Loucy (cell line): ENCODE measurements around the gene CIB4.

ENCODE experiments used
- EZH2phosphoT487 ChIP-seq: fragments of 200-600 bp; IDR thresholded peaks from 2 replicates; pipeline ENCODE4 v1.6.1; 2018; ENCODE audit warnings: antibody characterized with exemption, mild to moderate bottlenecking, moderate library complexity, borderline replicate concordance
- TF ChIP-seq, protein P1 (sequence below): fragments of 200-600 bp; sonication (generic); conservative IDR thresholded peaks from 2 replicates; pipeline ENCODE4 v1.5.1; 2014; ENCODE audit warnings: mild to moderate bottlenecking, antibody characterized with exemption, low read length

GRCh38 chr2:26660363-26660962 lies 19.3 kb upstream of the CIB4 start:
- TF ChIP-seq, protein P1, sequence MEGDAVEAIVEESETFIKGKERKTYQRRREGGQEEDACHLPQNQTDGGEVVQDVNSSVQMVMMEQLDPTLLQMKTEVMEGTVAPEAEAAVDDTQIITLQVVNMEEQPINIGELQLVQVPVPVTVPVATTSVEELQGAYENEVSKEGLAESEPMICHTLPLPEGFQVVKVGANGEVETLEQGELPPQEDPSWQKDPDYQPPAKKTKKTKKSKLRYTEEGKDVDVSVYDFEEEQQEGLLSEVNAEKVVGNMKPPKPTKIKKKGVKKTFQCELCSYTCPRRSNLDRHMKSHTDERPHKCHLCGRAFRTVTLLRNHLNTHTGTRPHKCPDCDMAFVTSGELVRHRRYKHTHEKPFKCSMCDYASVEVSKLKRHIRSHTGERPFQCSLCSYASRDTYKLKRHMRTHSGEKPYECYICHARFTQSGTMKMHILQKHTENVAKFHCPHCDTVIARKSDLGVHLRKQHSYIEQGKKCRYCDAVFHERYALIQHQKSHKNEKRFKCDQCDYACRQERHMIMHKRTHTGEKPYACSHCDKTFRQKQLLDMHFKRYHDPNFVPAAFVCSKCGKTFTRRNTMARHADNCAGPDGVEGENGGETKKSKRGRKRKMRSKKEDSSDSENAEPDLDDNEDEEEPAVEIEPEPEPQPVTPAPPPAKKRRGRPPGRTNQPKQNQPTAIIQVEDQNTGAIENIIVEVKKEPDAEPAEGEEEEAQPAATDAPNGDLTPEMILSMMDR = no peak
- TF ChIP-seq EZH2phosphoT487 = no peak
